Activated gamma-delta T cell treated with anti-CD3 and anti-CD28 coated beads, Interleukin-2, amount 50 U/mL, for 16 hours (primary cell): Measurements from ENCODE around the gene MCM5.
"Not testable (repeated sequence)": the region's sequence is repeated elsewhere in the genome, so short reads cannot be mapped to it uniquely, and the experiment has no call there.

Source experiments
- DNase-seq: peaks from one replicate; pipeline ENCODE4 v3.0.0-alpha.2; 2020; ENCODE audit warnings: low read depth

Gene MCM5

GRCh38 chr22:35452810-35453743, 53.1 kb downstream of the MCM5 start:
- no peak for DNase-seq

- no peak for DNase-seq
Measured at GRCh38 chr22:35454416-35455054, 54.6 kb downstream of the MCM5 start.

- DNase-seq, result no peak
Measured at GRCh38 chr22:35455529-35455928, 55.6 kb downstream of the MCM5 start.

- DNase-seq, result no peak
Measured at GRCh38 chr22:35456757-35457156, 56.8 kb downstream of the MCM5 start.

- no peak for DNase-seq
Measured at GRCh38 chr22:35457729-35458546, 58.0 kb downstream of the MCM5 start.

GRCh38 chr22:35458547-35459422, 58.8 kb downstream of the MCM5 start:
- DNase-seq, result no peak

- DNase-seq, result no peak
Measured at GRCh38 chr22:35459423-35459894, 59.5 kb downstream of the MCM5 start.

- DNase-seq, result not testable (repeated sequence)
Measured at GRCh38 chr22:35459976-35460375, 60.0 kb downstream of the MCM5 start.

- no peak for DNase-seq
Measured at GRCh38 chr22:35460688-35461087, 60.7 kb downstream of the MCM5 start.

- DNase-seq, result no peak
Measured at GRCh38 chr22:35462498-35463230, 62.7 kb downstream of the MCM5 start.

GRCh38 chr22:35463231-35463933, 63.4 kb downstream of the MCM5 start:
- no peak for DNase-seq

- no peak for DNase-seq
Measured at GRCh38 chr22:35464399-35464798, 64.5 kb downstream of the MCM5 start.

- no peak for DNase-seq
Measured at GRCh38 chr22:35465109-35465701, 65.3 kb downstream of the MCM5 start.

- no peak for DNase-seq
Measured at GRCh38 chr22:35467681-35468434, 67.9 kb downstream of the MCM5 start.

- DNase-seq, result no peak
Measured at GRCh38 chr22:35470903-35471321, 71.0 kb downstream of the MCM5 start.

- not testable (repeated sequence) for DNase-seq
Measured at GRCh38 chr22:35471566-35471965, 71.6 kb downstream of the MCM5 start.

- DNase-seq, result no peak
Measured at GRCh38 chr22:35472488-35472887, 72.5 kb downstream of the MCM5 start.

- no peak for DNase-seq
Measured at GRCh38 chr22:35473971-35474370, 74.0 kb downstream of the MCM5 start.
